ENCODE measurements around the gene OGT.
"Not testable (repeated sequence)": the region's sequence is repeated elsewhere in the genome, so short reads cannot be mapped to it uniquely, and the experiment has no call there.

The OGT gene

DNA sequence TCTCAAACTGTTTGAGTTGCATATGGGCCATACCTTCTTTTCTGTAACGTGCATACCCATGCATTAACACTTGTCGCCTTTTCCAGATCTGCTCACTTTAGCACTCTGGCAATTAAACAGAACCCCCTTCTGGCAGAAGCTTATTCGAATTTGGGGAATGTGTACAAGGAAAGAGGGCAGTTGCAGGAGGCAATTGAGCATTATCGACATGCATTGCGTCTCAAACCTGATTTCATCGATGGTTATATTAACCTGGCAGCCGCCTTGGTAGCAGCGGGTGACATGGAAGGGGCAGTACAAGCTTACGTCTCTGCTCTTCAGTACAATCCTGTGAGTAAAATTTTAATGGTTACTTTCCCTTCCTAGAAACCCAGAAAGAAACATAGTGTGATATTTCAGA, 4.8 kb downstream of the OGT start:
- no peak for DNase-seq (ENCODE audit: extremely low read depth in 1 of 2, low read depth in 1 of 2)

DNA sequence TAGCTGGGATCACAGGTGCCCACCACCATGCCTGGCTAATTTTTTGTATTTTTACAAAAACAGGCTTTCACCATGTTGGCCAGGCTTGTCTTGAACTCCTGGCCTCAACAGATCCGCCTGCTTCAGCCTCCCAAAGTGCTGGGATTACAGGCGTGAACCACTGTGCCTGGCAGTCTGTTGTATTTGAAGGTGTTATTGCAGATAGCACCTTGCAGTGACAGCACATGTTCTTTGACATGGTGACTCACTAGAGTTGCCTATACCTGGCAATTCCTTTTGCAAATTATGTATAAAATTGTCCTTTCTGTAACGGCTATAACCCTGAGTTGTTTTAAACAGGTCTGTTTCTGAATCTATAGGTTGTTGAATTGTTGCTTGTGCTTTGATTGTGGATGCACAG, 7.9 kb downstream of the OGT start:
- DNase-seq (ENCODE audit: extremely low read depth in 1 of 2, low read depth in 1 of 2), result no peak

DNA sequence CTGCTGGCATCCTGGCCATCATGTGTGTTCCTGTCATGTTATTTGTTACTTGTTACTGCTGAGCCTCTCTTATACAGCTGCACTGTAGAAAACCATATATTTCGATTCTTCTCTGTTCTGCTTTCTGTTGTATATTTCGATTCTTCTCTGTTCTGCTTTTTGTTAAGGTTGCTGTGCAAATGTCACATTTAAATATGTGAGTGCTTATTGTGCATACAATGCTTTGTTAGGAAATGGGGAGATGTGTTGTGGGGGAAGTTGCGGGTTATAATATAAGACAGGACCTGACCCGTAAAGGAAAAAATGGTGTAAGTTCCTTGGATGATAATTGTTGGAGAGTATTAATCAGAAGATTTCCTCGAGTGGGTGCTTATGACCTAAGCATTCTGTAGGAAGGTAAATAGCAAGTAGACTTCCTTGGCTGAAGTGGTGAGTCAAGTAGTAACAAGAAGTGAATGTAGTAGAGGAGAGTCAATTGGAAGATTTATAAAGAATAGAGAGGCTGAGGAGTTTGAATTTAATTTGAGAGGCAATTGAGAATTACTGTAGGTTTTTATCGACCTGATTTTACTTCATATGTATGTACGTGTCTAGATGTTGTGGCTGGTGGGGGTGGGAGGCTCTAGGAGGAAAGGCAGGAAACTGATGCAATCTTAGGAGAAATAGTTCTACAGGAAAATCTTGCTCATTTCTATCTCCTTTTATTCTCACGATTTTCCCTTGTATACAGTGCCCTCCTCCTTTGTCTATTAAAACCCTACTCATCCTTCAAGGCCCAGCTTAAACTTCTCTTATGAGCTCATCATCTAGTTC, 8.5 kb downstream of the OGT start:
- DNase-seq (ENCODE audit: extremely low read depth in 1 of 2, low read depth in 1 of 2), result no peak

GRCh38 chrX:71542411-71542810, 9.5 kb downstream of the OGT start:
- no peak for DNase-seq (ENCODE audit: extremely low read depth in 1 of 2, low read depth in 1 of 2)

- no peak for DNase-seq (ENCODE audit: extremely low read depth in 1 of 2, low read depth in 1 of 2)
Measured at GRCh38 chrX:71542825-71543224, 9.9 kb downstream of the OGT start.

DNA sequence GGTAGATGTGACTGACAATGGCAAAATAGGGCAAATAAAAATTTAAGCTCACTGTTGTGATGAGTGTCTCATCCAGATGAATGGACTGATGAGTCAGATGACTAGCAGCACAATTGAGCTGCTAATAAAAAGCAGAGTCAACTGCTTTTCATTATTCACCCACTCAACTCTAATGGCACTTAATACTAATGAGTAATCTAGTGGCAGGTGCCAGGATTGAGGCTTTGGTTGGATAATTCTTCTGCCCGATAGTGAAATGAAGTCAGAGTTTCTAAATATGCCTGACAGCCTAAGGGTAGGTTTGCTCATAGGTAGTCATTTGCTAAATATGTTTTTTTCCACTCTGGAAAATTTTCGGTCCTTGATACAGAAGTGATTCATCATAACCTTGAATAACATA, 10.4 kb downstream of the OGT start:
- no peak for DNase-seq (ENCODE audit: extremely low read depth in 1 of 2, low read depth in 1 of 2)

DNA sequence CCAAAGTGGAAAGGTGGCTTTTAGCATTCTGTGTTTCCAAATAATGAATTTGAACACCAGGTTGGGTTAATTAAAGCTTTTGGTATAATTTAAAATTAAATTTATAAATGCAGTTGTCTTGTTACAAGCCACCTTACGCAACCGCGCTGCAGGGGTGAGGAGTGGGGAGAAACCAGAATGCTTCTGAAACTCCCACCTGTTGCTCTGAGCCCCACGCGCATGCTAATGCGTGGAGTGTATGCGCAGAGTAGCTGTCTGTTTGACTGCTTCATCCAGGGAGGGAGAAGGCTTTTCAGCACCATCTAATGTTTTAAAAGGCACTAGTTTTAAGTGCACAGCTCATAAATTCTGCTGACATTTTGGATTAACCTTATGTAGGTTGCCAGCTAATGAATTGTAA, 12.5 kb downstream of the OGT start:
- DNase-seq (ENCODE audit: extremely low read depth in 1 of 2, low read depth in 1 of 2), result no peak

GRCh38 chrX:71546879-71547278, 14.0 kb downstream of the OGT start:
- DNase-seq (ENCODE audit: extremely low read depth in 1 of 2, low read depth in 1 of 2), result no peak

DNA sequence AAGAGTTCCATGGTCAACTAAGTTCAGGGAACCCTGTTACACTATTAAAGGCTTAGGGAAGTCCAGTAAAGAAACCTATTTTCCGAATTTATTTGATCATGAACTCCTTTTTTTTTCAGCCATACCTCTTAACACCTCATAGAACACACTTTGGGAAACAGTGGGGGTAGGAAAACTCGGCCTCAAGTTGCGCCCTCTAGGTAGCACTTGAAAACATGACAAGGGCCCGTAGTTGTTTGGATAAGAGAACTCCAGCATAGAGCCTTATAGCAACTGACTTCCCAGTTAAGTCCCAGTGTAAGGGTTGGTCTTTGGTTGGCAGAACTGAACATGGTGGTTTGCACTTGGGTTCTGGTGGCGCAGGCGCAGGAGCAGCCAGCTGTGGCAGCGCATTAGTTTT, 14.4 kb downstream of the OGT start:
- DNase-seq (ENCODE audit: extremely low read depth in 1 of 2, low read depth in 1 of 2), result no peak

- DNase-seq (ENCODE audit: extremely low read depth in 1 of 2, low read depth in 1 of 2), result no peak
Measured at GRCh38 chrX:71549986-71550385, 17.1 kb downstream of the OGT start.

GRCh38 chrX:71550578-71550977, 17.7 kb downstream of the OGT start:
- no peak for DNase-seq (ENCODE audit: extremely low read depth in 1 of 2, low read depth in 1 of 2)

- DNase-seq (ENCODE audit: extremely low read depth in 1 of 2, low read depth in 1 of 2), result no peak
Measured at GRCh38 chrX:71556036-71556435, 23.1 kb downstream of the OGT start.

DNA sequence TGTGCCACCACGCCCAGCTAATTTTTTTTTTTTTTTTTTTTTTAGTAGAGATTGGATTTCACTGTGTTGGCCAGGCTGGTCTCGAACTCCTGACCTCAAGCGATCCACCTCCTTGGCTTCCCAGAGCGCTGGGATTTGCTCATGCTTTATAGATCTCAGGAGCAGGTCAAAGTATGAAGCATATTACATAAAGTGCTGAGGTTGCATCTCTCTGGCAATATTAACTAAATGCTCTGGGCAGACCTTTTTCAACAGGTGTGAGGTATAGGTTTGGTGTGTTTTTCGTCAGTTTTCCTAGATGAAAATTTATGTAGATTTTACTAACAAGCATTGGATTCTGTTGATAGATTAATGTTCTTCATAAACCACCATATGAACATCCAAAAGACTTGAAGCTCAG, 26.0 kb downstream of the OGT start:
- DNase-seq (ENCODE audit: extremely low read depth in 1 of 2, low read depth in 1 of 2), result no peak

GRCh38 chrX:71559773-71560172, 26.9 kb downstream of the OGT start:
- DNase-seq (ENCODE audit: extremely low read depth in 1 of 2, low read depth in 1 of 2), result not testable (repeated sequence)

DNA sequence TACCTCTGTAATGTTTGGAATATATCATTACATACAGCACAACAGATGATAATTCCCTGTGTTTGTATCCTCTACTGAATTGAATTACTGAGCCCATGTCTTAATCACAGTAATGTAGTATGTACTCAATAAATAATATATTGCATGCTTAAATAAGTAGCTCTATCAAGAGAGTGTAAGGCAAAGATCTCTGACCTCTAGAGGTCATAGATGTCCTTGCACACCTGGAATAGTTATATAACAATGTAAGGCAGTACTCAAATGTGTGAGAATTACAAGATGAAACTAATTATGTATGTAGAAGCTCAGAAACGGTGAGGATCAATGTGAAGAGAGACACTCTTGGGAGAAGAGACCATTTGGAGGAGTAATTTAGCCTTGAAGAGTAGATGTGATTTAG, 31.0 kb downstream of the OGT start:
- no peak for DNase-seq (ENCODE audit: extremely low read depth in 1 of 2, low read depth in 1 of 2)

GRCh38 chrX:71565474-71566041, 32.7 kb downstream of the OGT start:
- DNase-seq (ENCODE audit: extremely low read depth in 1 of 2, low read depth in 1 of 2), result no peak

GRCh38 chrX:71571390-71571789, 38.5 kb downstream of the OGT start:
- DNase-seq (ENCODE audit: extremely low read depth in 1 of 2, low read depth in 1 of 2), result not testable (repeated sequence)

- no peak for DNase-seq (ENCODE audit: extremely low read depth in 1 of 2, low read depth in 1 of 2)
Measured at GRCh38 chrX:71573590-71573989, 40.7 kb downstream of the OGT start.

GRCh38 chrX:71577682-71578081, 44.8 kb downstream of the OGT start:
- no peak for DNase-seq (ENCODE audit: extremely low read depth in 1 of 2, low read depth in 1 of 2)

DNA sequence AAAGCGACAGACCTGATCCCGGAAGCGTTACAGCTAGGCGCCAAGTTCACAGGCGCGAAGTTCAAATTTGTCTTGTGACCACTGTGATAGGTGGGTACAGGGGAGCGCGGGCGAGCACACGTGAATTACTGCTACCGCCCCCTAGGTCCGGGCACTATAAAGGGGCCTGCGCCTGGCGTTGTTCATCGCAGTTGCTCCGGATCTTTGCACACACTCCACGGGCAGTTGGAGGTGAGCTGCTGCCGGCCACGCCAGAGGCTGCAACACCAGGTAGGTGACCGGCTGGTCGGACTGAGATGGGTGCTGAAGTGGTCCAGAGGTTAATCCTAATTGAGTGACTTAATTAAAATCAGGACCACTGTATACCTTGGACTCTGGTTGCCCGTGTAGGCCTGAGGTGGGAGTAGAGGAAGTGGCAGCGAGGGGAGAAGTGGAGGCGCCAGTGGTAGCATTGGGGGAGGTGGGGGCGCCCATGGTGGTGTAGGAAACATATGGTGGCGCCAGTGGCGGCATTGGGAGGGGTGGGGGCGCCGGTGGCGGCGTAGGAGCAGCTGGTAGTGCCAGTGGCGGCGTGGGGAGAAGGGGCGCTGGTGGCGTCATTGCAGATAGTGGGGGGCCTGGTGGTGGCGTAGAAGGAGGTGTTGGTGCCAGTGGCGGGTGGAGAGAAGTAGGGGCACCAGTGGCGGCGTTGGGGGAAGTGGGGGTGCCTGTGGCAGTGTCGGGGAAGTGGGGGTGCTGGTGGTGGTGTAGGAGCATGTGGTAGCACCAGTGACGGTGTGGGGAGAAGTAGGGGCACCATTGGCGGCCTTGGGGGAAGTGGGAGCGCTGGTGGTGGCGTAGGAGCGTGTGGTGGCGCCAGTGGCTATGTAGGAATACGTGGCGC, 45.6 kb downstream of the OGT start, which contains the start of gene GCNA:
TSS of gene GCNA (plus strand) at position 185 of the 883 bp plus-strand sequence. CDS start 2,385 bp downstream, outside the sequence.
- DNase-seq (ENCODE audit: extremely low read depth in 1 of 2, low read depth in 1 of 2), result no peak

DNA sequence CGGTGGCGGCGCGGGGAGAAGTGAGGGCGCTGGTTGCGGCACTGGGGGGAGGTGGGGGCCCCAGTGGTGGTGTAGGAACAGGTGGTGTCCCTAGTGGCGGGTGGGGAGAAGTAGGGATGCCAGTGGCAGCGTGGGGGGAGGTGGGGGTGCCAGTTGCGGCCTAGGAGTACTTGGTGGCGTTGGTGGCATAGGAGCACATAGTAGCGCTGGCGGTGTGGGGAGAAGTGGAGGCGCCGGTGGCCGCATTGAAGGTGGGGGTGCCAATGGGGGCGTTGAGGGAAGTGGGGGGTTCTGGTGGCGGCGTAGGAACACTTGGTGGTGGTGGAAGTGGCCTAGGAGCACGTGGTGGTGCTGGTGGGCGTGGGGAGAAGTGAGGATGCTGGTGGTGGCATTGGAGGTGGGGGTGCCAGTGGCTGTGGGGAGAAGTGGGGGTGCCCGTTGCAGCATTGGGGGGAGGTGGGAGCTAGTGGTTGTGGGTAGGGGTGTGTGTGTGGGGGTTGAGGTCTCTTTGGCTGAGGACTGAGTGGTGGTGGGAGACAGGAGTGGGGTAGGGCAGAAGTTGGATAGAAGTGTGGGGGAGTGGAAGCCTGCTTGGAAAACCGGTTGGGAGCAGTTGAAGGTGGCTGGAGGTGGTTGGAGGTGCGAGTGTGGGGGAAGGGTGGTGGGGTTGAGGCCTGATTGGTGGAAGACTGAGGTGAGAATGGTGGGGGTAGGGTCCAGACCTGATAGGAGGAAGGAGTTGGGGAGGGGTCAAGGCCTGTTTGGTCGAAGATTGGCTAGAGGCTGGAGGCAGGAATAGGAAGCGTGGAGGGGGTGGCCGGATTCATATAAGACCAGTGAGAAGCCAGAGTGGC, 46.5 kb downstream of the OGT start:
- no peak for DNase-seq (ENCODE audit: extremely low read depth in 1 of 2, low read depth in 1 of 2)

All from stimulated activated CD8-positive, alpha-beta memory T cell treated with anti-CD3 and anti-CD28 coated beads, Interleukin-7, amount 100 ng/mL, for 48 hours (primary cell).